Central memory CD8-positive, alpha-beta T cell (primary cell): ENCODE results near the gene SIVA1.

Experiments used
- ATAC-seq: fragments of 150-1000 bp; cut with Tn5 transposase; replicated peaks from 2 replicates; pipeline ENCODE4 v1.10.0; 2022; ENCODE audit warnings: mild to moderate bottlenecking, moderate FRiP score, moderate number of reproducible peaks; ENCODE audit not compliant: poor library complexity, severe bottlenecking; ENCODE audit errors: extremely low read depth
- DNase-seq, 2 donors: peaks; one replicate each; pipeline ENCODE4 v3.0.0; 2021; ENCODE audit warnings: low spot score in 2 of 2
- H3K27ac Mint-ChIP-seq: one replicate; pipeline ENCODE4 v1.8.0; 2022; ENCODE audit warnings: low read depth, mild to moderate bottlenecking, moderate library complexity, mixed read lengths
- H3K27me3 Mint-ChIP-seq: one replicate; pipeline ENCODE4 v1.8.0; 2022; ENCODE audit warnings: mixed read lengths
- H3K36me3 Mint-ChIP-seq: one replicate; pipeline ENCODE4 v1.8.0; 2022; ENCODE audit warnings: mild to moderate bottlenecking, moderate library complexity, mixed read lengths; ENCODE audit not compliant: insufficient read depth
- H3K4me1 Mint-ChIP-seq: one replicate; pipeline ENCODE4 v1.8.0; 2022; ENCODE audit warnings: mixed read lengths
- H3K4me3 Mint-ChIP-seq: one replicate; pipeline ENCODE4 v1.8.0; 2022; ENCODE audit warnings: mild to moderate bottlenecking, moderate library complexity, mixed read lengths
- H3K9me3 Mint-ChIP-seq: one replicate; pipeline ENCODE4 v1.8.0; 2022; ENCODE audit warnings: mixed read lengths

SIVA1 gene, protein sequence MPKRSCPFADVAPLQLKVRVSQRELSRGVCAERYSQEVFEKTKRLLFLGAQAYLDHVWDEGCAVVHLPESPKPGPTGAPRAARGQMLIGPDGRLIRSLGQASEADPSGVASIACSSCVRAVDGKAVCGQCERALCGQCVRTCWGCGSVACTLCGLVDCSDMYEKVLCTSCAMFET

DNA sequence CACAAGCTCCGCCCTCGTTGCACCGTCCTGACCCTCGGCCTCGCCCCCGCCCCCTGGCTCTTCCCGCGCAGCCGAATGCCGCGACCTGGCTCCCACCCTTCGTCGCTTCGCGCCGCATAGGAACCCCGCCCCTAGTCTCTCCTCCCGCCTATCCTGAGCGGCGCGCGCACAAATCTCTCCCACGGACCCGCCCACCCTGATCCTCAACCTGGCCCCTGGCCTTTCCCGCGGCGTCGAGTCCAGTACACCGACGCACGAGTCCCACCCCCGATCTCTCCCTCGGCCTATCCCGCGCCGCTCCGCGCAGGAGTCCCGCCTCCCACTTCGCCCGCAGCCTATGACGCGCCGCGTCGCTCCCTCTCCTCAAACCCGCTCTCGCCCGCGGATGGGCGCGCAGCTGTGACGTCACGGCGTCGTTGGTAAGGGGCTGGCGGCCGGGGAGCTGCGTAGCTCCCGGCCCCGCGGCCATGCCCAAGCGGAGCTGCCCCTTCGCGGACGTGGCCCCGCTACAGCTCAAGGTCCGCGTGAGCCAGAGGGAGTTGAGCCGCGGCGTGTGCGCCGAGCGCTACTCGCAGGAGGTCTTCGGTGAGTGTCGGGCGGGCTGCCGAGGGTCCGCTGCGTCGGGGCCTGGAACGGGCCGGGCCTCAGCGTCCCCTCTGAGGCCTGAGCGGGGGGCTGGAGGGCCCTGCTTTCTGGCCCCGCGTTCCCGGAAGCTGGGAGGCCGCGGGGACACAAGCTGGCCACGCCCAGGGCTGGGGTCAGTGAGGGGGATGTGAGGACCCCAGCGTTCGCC is at the start of gene SIVA1:
TSS of gene SIVA1 (plus strand) at position 413 of the 793 bp plus-strand sequence. CDS start at position 468, 55 bp downstream.
- peaks cover 22% of the 10 kb centered on the region for H3K36me3 Mint-ChIP-seq
- H3K27me3 Mint-ChIP-seq, result no peaks in the 10 kb centered on the region
- peaks cover 28% of the 10 kb centered on the region for H3K4me1 Mint-ChIP-seq
- ATAC-seq (peak; percentile 90), DNase-seq (peak; percentile 95 to 98)
- peak within 1 kb of the TSS; percentile 89 for H3K4me3 Mint-ChIP-seq
- peak within 1 kb of the TSS; percentile 89 for H3K27ac Mint-ChIP-seq
- H3K9me3 Mint-ChIP-seq, result no peaks in the 10 kb centered on the region

DNA sequence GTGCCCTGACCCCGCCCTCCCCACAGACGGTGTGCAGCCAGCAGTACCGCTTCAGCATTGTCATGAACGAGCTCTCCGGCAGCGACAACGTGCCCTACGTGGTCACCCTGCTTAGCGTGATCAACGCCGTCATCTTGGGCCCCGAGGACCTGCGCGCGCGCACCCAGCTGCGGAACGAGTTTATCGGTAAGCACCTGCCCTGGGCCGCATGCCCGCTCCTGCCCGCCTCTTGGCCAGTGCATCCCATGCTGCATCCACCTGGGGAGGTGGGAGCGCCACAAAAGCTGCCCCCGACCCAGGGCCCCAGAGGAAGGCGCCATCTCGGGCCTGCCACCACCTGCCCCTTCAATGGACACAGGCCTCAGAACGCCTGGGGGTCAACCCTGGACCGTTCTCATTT is 49.7 kb upstream of the SIVA1 start:
- Mint-ChIP-seq H3K4me1 (no peaks in the 10 kb centered on the region), H3K4me3 (no peak overlapping the region)

DNA sequence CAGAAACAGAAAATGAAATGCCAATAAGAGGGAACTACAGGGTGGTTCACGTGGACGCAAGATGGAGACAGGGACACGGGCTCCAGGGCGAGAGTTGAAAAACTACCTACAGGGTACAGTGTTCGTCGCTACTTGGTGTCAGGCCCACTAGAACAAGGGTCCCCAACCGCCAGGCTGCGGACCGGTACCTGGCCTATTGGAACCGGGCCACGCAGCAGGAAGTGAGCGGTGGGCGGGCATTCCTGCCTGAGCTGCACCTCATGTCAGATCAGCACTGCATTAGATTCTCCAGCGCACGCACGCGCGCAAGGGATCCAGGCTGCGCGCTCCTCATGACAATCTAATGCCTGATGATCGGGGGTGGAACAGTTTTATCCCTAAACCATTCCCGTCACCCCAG is 48.7 kb upstream of the SIVA1 start:
- ATAC-seq, result no peak
- no peak overlapping the region for H3K27ac Mint-ChIP-seq

More for the DNA sequence above, 49.7 kb upstream of the SIVA1 start:
- DNase-seq (no peak), ATAC-seq (no peak)
- no peaks in the 10 kb centered on the region for H3K9me3 Mint-ChIP-seq
- no peak overlapping the region for H3K27ac Mint-ChIP-seq
- no peaks in the 10 kb centered on the region for H3K27me3 Mint-ChIP-seq
- H3K36me3 Mint-ChIP-seq, result no peaks in the 10 kb centered on the region

DNA sequence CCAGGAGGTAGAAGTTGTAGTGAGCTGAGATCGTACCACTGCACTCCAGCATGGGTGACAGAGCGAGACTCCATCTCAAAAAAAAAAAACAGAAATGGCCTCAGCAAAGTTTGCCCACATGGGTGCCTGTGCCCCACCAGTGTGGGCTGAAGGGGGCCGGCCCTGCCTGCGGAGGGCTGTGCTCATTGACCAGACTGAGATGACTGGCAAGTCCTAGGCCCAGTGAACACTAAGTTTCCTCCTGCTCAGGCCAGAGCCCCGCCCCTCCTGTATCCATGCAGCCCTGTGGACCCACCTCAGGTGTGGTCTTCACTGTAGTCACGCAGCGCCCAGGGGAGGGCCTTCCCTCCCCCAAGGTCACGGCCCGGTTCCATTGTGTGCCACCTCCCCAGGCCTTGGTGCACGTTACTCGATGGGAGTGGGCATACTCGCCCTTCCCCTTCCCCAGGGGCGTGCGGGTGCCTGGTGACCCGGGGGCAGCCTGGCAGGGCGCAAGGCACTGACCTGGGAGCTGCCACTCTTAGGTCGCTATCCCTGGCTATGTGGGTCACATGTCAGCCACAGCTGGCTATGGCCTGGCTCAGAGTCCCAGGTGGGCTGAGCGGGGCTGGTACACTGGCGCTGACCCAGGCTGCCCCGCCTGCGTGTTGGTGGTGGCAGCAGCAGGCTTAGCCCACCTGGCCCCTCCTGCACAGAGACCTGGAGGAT is 47.5 kb upstream of the SIVA1 start:
- Mint-ChIP-seq H3K9me3 (no peaks in the 10 kb centered on the region), H3K27ac (no peak overlapping the region), H3K27me3 (no peaks in the 10 kb centered on the region), H3K36me3 (no peaks in the 10 kb centered on the region), H3K4me3 (no peak overlapping the region), H3K4me1 (peaks cover 5% of the 10 kb centered on the region)
- DNase-seq (no peak), ATAC-seq (no peak)

More for the DNA sequence above, 48.7 kb upstream of the SIVA1 start:
- no peak for DNase-seq
- no peaks in the 10 kb centered on the region for H3K36me3 Mint-ChIP-seq
- no peaks in the 10 kb centered on the region for H3K27me3 Mint-ChIP-seq
- no peak overlapping the region for H3K4me3 Mint-ChIP-seq
- H3K9me3 Mint-ChIP-seq, result no peaks in the 10 kb centered on the region
- peaks cover 5% of the 10 kb centered on the region for H3K4me1 Mint-ChIP-seq

DNA sequence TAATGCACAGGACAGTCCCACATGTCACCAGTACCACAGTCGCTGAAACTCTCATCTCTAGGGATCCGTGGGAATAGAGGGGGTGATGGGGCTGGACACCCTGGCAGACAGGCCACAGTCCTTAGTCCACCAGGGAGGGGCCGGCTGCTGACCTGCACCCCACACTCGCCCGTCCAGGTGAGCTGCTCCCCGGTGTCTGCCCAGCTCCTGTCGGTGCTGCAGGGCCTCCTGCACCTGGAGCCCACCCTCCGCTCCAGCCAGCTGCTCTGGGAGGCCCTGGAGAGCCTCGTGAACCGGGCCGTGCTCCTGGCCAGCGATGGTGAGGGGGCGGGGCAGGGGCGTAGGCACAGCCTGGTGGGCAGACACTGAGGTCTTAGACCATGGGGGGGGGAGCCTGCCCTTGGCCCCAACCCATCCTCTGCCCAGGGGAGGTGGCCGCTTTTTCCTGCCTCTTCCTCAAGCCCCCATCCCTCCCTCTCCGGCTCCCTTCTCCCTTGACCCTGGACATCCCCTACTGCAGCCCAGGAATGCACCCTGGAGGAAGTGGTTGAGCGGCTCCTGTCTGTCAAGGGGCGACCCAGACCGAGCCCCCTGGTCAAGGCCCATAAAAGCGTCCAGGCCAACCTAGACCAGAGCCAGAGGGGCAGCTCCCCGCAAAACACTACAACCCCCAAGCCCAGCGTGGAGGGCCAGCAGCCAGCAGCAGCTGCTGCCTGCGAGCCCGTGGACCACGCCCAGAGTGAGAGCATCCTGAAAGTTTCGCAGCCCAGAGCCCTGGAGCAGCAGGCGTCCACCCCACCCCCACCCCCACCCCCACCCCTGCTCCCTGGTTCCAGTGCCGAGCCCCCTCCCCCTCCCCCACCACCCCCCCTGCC is 46.0 kb upstream of the SIVA1 start:
- no peak for ATAC-seq
- H3K9me3 Mint-ChIP-seq, result no peaks in the 10 kb centered on the region
- DNase-seq, result no peak
- H3K4me1 Mint-ChIP-seq, result peaks cover 5% of the 10 kb centered on the region
- no peaks in the 10 kb centered on the region for H3K36me3 Mint-ChIP-seq
- no peaks in the 10 kb centered on the region for H3K27me3 Mint-ChIP-seq
- no peak overlapping the region for H3K4me3 Mint-ChIP-seq
- no peak overlapping the region for H3K27ac Mint-ChIP-seq

DNA sequence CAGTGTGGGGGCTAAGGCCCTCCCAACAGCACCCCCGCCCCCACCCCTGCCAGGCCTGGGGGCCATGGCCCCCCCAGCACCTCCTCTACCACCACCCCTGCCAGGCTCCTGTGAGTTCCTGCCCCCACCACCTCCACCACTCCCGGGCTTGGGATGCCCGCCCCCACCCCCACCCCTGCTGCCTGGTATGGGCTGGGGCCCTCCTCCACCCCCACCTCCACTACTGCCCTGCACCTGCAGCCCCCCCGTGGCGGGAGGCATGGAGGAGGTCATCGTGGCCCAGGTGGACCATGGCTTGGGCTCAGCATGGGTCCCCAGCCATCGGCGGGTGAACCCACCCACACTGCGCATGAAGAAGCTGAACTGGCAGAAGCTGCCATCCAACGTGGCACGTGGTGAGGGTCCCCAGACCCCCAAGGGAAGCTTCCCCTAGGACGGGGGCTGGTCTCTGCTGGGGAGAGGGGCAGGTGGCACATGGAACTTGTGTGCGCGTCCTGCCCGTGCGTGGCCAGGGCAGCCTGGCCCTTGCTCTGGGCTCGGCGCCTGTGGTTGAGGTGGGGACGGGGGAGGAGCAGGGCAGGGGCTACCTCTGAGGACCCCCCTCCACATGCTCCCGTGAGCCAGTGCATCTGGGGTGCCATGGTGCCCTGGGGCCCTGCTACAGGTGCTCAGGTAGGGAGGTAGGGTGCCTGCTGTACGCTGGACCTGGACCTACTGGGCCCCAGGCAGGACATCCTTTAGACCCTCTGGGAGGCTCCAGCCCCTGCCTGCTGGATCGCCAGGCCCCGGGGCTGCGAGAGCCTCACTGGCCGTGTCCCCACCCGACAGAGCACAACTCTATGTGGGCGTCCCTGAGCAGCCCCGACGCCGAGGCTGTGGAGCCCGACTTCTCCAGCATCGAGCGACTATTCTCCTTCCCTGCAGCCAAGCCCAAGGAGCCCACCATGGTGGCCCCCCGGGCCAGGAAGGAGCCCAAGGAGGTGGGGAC is 45.0 kb upstream of the SIVA1 start:
- Mint-ChIP-seq H3K27me3 (no peaks in the 10 kb centered on the region), H3K4me1 (peaks cover 5% of the 10 kb centered on the region), H3K9me3 (no peaks in the 10 kb centered on the region), H3K36me3 (no peaks in the 10 kb centered on the region), H3K27ac (no peak overlapping the region), H3K4me3 (no peak overlapping the region)
- ATAC-seq (no peak), DNase-seq (no peak)

DNA sequence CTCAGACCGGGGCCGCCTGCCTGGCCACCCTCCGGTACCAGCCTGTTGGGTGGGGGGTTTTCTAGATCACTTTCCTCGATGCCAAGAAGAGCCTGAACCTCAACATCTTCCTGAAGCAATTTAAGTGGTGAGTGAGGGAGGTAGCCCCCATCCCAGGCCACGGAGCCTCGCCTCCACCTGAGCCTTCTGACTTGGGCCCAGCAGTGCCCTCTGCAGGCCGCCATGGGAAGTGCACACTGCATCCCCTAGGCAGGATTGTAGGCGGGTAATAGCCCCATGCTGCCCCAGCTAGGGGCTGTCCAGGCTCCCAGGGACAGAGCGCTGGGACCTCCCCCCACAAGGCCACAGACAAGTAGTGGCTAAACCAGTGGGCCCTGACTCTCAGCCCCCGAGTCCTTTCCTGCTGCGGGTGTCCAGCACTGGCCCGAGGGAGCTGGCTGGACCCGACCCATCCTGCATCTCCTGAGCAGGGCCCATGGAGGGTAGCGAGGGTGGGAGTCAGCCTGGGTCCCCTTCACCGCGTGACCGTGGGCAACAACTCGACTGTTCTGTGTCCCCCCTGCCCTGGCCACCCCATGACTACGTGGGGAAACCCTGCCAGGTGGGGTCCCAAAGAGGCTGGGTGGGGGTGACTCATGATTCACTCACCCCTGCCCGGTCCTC is 44.2 kb upstream of the SIVA1 start:
- ATAC-seq (peak; percentile 75), DNase-seq (peak; percentile 49 to 66)
- no peaks in the 10 kb centered on the region for H3K27me3 Mint-ChIP-seq
- H3K4me3 Mint-ChIP-seq, result no peak overlapping the region
- no peaks in the 10 kb centered on the region for H3K9me3 Mint-ChIP-seq
- no peak overlapping the region for H3K27ac Mint-ChIP-seq
- H3K36me3 Mint-ChIP-seq, result no peaks in the 10 kb centered on the region
- H3K4me1 Mint-ChIP-seq, result peaks cover 5% of the 10 kb centered on the region

DNA sequence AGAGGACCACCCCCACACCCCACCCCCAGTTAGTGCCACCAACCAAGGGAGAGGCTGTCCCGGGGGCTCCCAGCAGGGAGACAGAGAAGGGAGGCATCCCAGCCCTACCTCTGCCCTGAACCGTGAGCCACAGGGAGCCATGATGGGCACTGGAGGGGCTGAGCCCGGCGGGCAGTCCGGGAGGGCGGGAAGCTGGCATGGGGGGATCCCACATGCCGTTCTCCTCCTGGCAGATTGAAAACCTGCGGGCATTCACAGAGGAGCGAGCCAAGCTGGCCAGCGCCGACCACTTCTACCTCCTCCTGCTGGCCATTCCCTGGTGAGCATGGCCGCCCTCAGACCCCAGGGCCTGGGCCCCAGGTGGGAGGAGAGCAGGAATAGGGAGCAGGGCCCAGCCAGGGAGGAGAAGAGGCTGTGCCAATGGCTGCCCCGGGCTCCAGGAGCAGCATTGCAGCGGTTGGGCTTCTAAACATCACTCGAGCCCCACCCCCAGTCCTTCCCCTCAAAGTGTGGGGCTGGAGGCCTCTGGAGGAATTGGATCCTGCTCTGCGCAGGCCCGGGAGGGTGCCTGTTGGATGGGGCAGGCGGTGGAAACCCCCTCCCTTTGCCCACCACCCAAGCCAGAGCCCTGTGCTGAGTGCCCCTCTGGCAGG is 43.4 kb upstream of the SIVA1 start:
- no peaks in the 10 kb centered on the region for H3K36me3 Mint-ChIP-seq
- ATAC-seq, result no peak
- no peak overlapping the region for H3K4me3 Mint-ChIP-seq
- H3K9me3 Mint-ChIP-seq, result no peaks in the 10 kb centered on the region
- no peaks in the 10 kb centered on the region for H3K27me3 Mint-ChIP-seq
- H3K4me1 Mint-ChIP-seq, result peaks cover 5% of the 10 kb centered on the region
- no peak overlapping the region for H3K27ac Mint-ChIP-seq
- no peak for DNase-seq

DNA sequence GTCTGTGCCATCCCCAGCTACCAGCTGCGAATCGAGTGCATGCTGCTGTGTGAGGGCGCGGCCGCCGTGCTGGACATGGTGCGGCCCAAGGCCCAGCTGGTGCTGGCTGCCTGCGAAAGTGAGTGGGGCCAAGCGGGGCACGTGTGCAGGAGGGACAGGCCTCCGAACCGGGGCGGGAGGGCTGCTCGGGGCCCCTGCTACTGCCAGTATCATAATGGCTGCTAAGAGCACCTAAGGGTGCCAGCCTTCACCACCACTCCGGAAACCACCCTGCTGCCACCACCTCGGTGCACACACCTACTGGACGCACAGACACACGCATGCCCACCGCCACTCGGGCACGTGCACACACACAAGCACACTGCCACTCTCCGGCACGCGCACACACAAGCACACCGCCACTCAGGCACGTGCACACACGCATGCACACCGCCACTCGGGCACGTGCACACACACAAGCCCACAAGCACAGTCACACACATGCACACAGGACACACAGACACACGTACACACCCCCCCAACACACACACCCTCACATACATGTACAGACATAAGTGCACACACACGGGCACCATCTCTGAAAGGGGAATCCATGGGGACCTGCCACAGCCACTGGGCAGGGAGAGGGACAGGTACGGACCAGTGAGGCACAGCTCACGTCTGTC is 42.7 kb upstream of the SIVA1 start:
- ATAC-seq, result no peak
- no peak for DNase-seq
- no peak overlapping the region for H3K4me3 Mint-ChIP-seq
- H3K27me3 Mint-ChIP-seq, result no peaks in the 10 kb centered on the region
- H3K4me1 Mint-ChIP-seq, result peaks cover 5% of the 10 kb centered on the region
- no peaks in the 10 kb centered on the region for H3K9me3 Mint-ChIP-seq
- peak overlapping the region; percentile 32 for H3K27ac Mint-ChIP-seq
- no peaks in the 10 kb centered on the region for H3K36me3 Mint-ChIP-seq

DNA sequence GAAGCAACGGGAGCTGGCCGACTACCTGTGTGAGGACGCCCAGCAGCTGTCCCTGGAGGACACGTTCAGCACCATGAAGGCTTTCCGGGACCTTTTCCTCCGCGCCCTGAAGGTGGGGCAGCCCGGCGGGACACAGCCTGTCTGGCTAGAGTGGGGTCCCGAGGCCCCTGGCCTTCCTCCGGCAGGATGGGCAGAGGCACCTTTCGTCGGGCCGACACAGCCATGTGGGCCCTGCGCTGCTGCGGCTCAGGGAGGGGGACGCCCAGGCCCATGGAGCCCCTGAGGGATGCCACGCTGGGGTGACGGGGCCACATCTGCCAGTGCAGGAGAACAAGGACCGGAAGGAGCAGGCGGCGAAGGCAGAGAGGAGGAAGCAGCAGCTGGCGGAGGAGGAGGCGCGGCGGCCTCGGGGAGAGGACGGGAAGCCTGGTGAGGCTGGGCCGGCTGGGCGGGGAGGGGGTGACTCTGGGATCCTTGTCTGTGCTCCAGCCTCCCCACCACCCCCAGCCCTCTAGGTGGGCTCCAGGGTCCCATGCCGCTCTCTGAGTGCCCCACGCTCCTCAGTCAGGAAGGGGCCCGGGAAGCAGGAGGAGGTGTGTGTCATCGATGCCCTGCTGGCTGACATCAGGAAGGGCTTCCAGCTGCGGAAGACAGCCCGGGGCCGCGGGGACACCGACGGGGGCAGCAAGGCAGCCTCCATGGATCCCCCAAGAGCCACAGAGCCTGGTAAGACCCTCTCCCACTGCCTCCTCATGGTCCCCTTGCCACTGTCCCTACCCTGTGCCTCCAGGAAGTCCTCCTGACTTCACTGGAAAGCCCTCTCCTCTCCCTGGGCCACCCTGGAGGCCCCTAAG is 39.8 kb upstream of the SIVA1 start:
- no peak for DNase-seq
- no peak for ATAC-seq
- no peak overlapping the region for H3K4me3 Mint-ChIP-seq
- H3K36me3 Mint-ChIP-seq, result peaks cover 2% of the 10 kb centered on the region
- H3K4me1 Mint-ChIP-seq, result peaks cover 5% of the 10 kb centered on the region
- H3K27ac Mint-ChIP-seq, result no peak overlapping the region
- H3K27me3 Mint-ChIP-seq, result no peaks in the 10 kb centered on the region
- no peaks in the 10 kb centered on the region for H3K9me3 Mint-ChIP-seq
